HepG2 (cell line): ENCODE results near the gene PLCB4. TPM values are rescaled to one million over a fixed set of nuclear protein-coding genes. Genes with fewer than 3 reads are reported as not detected.

Experiments used
- ATAC-seq: fragments of 200-7000 bp; cut with Tn5 transposase; 3 replicates; pipeline ENCODE4 v1.9.1; 2020; ENCODE audit warnings: mild to moderate bottlenecking, moderate library complexity
- BruUV-seq: library from RNA; stranded (reverse); fragments of 400-500 nt; replicated peaks from 2 replicates; lab custom pipeline; 2021; lab: Mats Ljungman, UMichigan
- CTCF ChIA-PET: fragments of 300-600 bp; formaldehyde crosslinking; extraction: SDS; loops from one replicate; lab custom pipeline; 2021; ENCODE audit warnings: low total read pairs, inconsistent platforms, low intra/inter-chr PET ratio; lab: Yijun Ruan, JAX
- POLR2A ChIA-PET: fragments of 350-600 bp; sonication (Branson Sonifier 250); formaldehyde crosslinking; loops from one replicate; lab custom pipeline; 2020; ENCODE audit warnings: antibody characterized with exemption, inconsistent platforms; lab: Yijun Ruan, JAX
- DNase-seq: peaks from one replicate; pipeline ENCODE4 v3.0.0-alpha.2; 2015; ENCODE audit warnings: low spot score
- FAIRE-seq: peaks from 3 replicates; lab custom pipeline; 2011; peaks lifted over from hg19 to GRCh38; lab: Jason Lieb, UNC
- H2AFZ ChIP-seq: one replicate; pipeline ENCODE4 v1.6.1; 2011; ENCODE audit warnings: low read length, inconsistent platforms
- H3K27ac ChIP-seq: fragments of 300-600 bp; 3 replicates; pipeline ENCODE4 v1.8.0; 2011; ENCODE audit warnings: mixed run types, mild to moderate bottlenecking, mixed read lengths, low read length, inconsistent platforms; ENCODE audit not compliant: insufficient read depth; ENCODE audit errors: extremely low read length
- H3K27me3 ChIP-seq, 2 experiments: fragments of 200-600 bp in 1 of 2; 2 replicates in 1 of 2; 3 replicates in 1 of 2; pipeline versions ENCODE4 v1.6.0 to v1.8.0; 2011; ENCODE audit warnings: low read length in 2 of 2, mild to moderate bottlenecking in 2 of 2, moderate library complexity in 2 of 2, inconsistent platforms in 1 of 2; ENCODE audit not compliant: insufficient read depth in 2 of 2, control insufficient read depth in 1 of 2
- H3K36me3 ChIP-seq, 2 experiments: fragments of 200-600 bp in 1 of 2; replicated peaks in 1 of 2; 2 replicates in 1 of 2; 3 replicates in 1 of 2; pipeline versions ENCODE4 v1.5.1 to v1.8.0; 2011; ENCODE audit warnings: low read length in 2 of 2, inconsistent platforms in 1 of 2; ENCODE audit not compliant: insufficient read depth in 2 of 2, control insufficient read depth in 1 of 2
- H3K4me1 ChIP-seq: 2 replicates; pipeline ENCODE4 v1.5.1; 2012; ENCODE audit warnings: low read length, inconsistent platforms; ENCODE audit not compliant: insufficient read depth
- H3K4me2 ChIP-seq: 2 replicates; pipeline ENCODE4 v1.6.0; 2011; ENCODE audit warnings: low read depth, low read length, inconsistent platforms
- H3K4me3 ChIP-seq, 3 experiments: fragments of 200-600 bp in 1 of 3; sonication (generic), shearing (Covaris generic) in 1 of 3; replicated peaks in 1 of 3; 2 replicates each; pipeline ENCODE4 v1.5.1; 2011 to 2016; ENCODE audit warnings: low read length in 3 of 3, inconsistent platforms in 2 of 3, low read depth in 2 of 3, mild to moderate bottlenecking in 2 of 3, control low read depth in 1 of 3, mixed read lengths in 1 of 3; ENCODE audit not compliant: insufficient read depth in 1 of 3
- H3K79me2 ChIP-seq: one replicate; pipeline ENCODE4 v1.6.1; 2011; ENCODE audit warnings: low read length, inconsistent platforms; ENCODE audit not compliant: insufficient read depth
- H3K9ac ChIP-seq: 2 replicates; pipeline ENCODE4 v1.6.0; 2011; ENCODE audit warnings: mild to moderate bottlenecking, low read depth, low read length, inconsistent platforms; ENCODE audit not compliant: insufficient read depth
- H3K9me3 ChIP-seq: 2 replicates; pipeline ENCODE4 v1.5.1; 2012; ENCODE audit warnings: mild to moderate bottlenecking, low read length
- H4K20me1 ChIP-seq: 2 replicates; pipeline ENCODE4 v1.6.0; 2011; ENCODE audit warnings: inconsistent platforms, mild to moderate bottlenecking, low read length, moderate library complexity; ENCODE audit not compliant: insufficient read depth
- ARNTL ChIP-seq: sonication (generic); formaldehyde crosslinking; IDR thresholded peaks from 2 replicates; pipeline ENCODE4 v1.4.0; 2020; ENCODE audit warnings: mild to moderate bottlenecking, missing genetic modification reagents
- ATAD3A ChIP-seq: sonication (generic); formaldehyde crosslinking; IDR thresholded peaks from 2 replicates; pipeline ENCODE4 v1.4.0; 2020; ENCODE audit warnings: missing genetic modification reagents
- ATF5 ChIP-seq: sonication (generic); formaldehyde crosslinking; IDR thresholded peaks from 2 replicates; pipeline ENCODE4 v1.4.0; 2020; ENCODE audit warnings: mild to moderate bottlenecking, low read depth, missing genetic modification reagents
- ATM ChIP-seq: fragments of 450-650 bp; IDR thresholded peaks from 2 replicates; pipeline ENCODE4 v1.7.1; 2017; ENCODE audit warnings: mild to moderate bottlenecking, borderline replicate concordance
- FOSL1 ChIP-seq: sonication (generic); formaldehyde crosslinking; IDR thresholded peaks from 2 replicates; pipeline ENCODE4 v1.9.0; 2021; ENCODE audit warnings: missing genetic modification reagents, borderline replicate concordance
- ISL2 ChIP-seq: sonication (generic); formaldehyde crosslinking; IDR thresholded peaks from 2 replicates; pipeline ENCODE4 v1.5.0; 2020; ENCODE audit warnings: missing genetic modification reagents
- JUND ChIP-seq: sonication (generic); formaldehyde crosslinking; IDR thresholded peaks from 2 replicates; pipeline ENCODE4 v1.8.0; 2022; ENCODE audit warnings: mild to moderate bottlenecking, missing genetic modification reagents
- POLR2A ChIP-seq, 2 experiments: IDR thresholded peaks; 2 replicates each; pipeline ENCODE4 v1.6.1; 2011; ENCODE audit warnings: low read depth in 2 of 2, low read length in 2 of 2, mild to moderate bottlenecking in 1 of 2, moderate library complexity in 1 of 2; ENCODE audit not compliant: insufficient read depth in 1 of 2
- POLR2AphosphoS2 ChIP-seq: IDR thresholded peaks from 2 replicates; pipeline ENCODE4 v1.6.1; 2011; ENCODE audit warnings: low read depth, low read length, improper control_type of control experiment
- RBAK ChIP-seq: sonication (generic); formaldehyde crosslinking; IDR thresholded peaks from 2 replicates; pipeline ENCODE4 v1.5.1; 2020; ENCODE audit warnings: mild to moderate bottlenecking, missing genetic modification reagents
- RFX1 ChIP-seq: fragments of 450-650 bp; IDR thresholded peaks from 2 replicates; pipeline ENCODE4 v1.6.1; 2017
- RORA ChIP-seq: sonication (generic); formaldehyde crosslinking; IDR thresholded peaks from 2 replicates; pipeline ENCODE4 v1.5.0; 2020; ENCODE audit warnings: mild to moderate bottlenecking, missing genetic modification reagents, moderate library complexity
- SETDB1 ChIP-seq: sonication (generic); formaldehyde crosslinking; IDR thresholded peaks from 2 replicates; pipeline ENCODE4 v1.5.1; 2020; ENCODE audit warnings: missing genetic modification reagents, mild to moderate bottlenecking, borderline replicate concordance
- SIX1 ChIP-seq: sonication (generic); formaldehyde crosslinking; IDR thresholded peaks from 2 replicates; pipeline ENCODE4 v1.4.0; 2020; ENCODE audit warnings: missing genetic modification reagents, borderline replicate concordance
- SRSF9 ChIP-seq: fragments of 200-400 bp; formaldehyde crosslinking; IDR thresholded peaks from 2 replicates; pipeline ENCODE4 v1.6.1; 2018; ENCODE audit warnings: borderline replicate concordance, mild to moderate bottlenecking, low read depth, low read length; ENCODE audit not compliant: insufficient read depth, poor library complexity, severe bottlenecking
- TBP ChIP-seq: sonication (generic); formaldehyde crosslinking; IDR thresholded peaks from 2 replicates; pipeline ENCODE4 v1.5.0; 2020; ENCODE audit warnings: missing genetic modification reagents
- ZKSCAN5 ChIP-seq: sonication (generic); formaldehyde crosslinking; IDR thresholded peaks from 2 replicates; pipeline ENCODE4 v1.5.1; 2020; ENCODE audit warnings: mild to moderate bottlenecking, missing genetic modification reagents
- ZNF234 ChIP-seq: sonication (generic); formaldehyde crosslinking; conservative IDR thresholded peaks from 2 replicates; pipeline ENCODE4 v1.5.1; 2020; ENCODE audit warnings: mild to moderate bottlenecking, missing genetic modification reagents
- ZNF549 ChIP-seq: sonication (generic); formaldehyde crosslinking; IDR thresholded peaks from 2 replicates; pipeline ENCODE4 v1.5.0; 2020; ENCODE audit warnings: missing genetic modification reagents
- ZNF878 ChIP-seq: sonication (generic); formaldehyde crosslinking; IDR thresholded peaks from 2 replicates; pipeline ENCODE4 v1.8.1; 2023; ENCODE audit warnings: mild to moderate bottlenecking, missing genetic modification reagents, moderate library complexity
- ZSCAN30 ChIP-seq: sonication (generic); formaldehyde crosslinking; IDR thresholded peaks from 2 replicates; pipeline ENCODE4 v1.5.0; 2020; ENCODE audit warnings: mild to moderate bottlenecking, missing genetic modification reagents
- WGBS: methylation state at CpG from one replicate; pipeline ENCODE4 v1.1.6; 2017; ENCODE audit warnings: low lambda C conversion rate; 5-methylcytosine and 5-hydroxymethylcytosine counted together
- in situ Hi-C: cut with HindIII; loops from 2 replicates; pipeline ENCODE4 v1.10.0; 2017; ENCODE audit warnings: low pct_unique_long_range_greater_than_20kb; ENCODE audit not compliant: extremely low pct_ligation_motif_present
- intact Hi-C: fragments of 100-400 bp; cut with micrococcal nuclease; formaldehyde crosslinking; loops from one replicate; pipeline ENCODE4 v1.10.0; 2022; ENCODE audit not compliant: unreplicated experiment
- polyA plus RNA-seq, 8 experiments: library from polyadenylated mRNA; depleted of rRNA in 3 of 8; stranded (reverse) in 7 of 8; unstranded in 1 of 8; fragments of >200 nt; fragmentation: Illumina TruSeq in 4 of 8; extraction: Trizol in 4 of 8; gene quantifications; 2 replicates each; pipeline versions ENCODE4 v1.2.1 to v1.2.3, GENCODE V29; 2011 to 2016; ENCODE audit warnings: low read depth in 4 of 8, missing spikeins in 1 of 8, mixed read lengths in 1 of 8; ENCODE audit not compliant: insufficient read depth in 1 of 8
- total RNA-seq, 5 experiments: library from RNA; depleted of rRNA; stranded (reverse); fragments of >200 nt; fragmentation: Illumina TruSeq; extraction: Trizol; gene quantifications; 2 replicates each; pipeline ENCODE4 v1.2.3, GENCODE V29; 2016; ENCODE audit warnings: low read depth in 1 of 5
- TF ChIP-seq, protein P1 (sequence below): sonication (generic); formaldehyde crosslinking; IDR thresholded peaks from 2 replicates; pipeline ENCODE4 v1.4.0; 2020; ENCODE audit warnings: missing genetic modification reagents, borderline replicate concordance
- TF ChIP-seq, protein P2 (sequence below): IDR thresholded peaks from 2 replicates; pipeline ENCODE4 v1.6.1; 2016; ENCODE audit warnings: missing genetic modification reagents, missing compliant biosample characterization

The PLCB4 gene
- total and polyA plus RNA-seq, 2 of the 13 experiments (the other 11 are each of a cell fraction or from before 2014, with no cell fraction given): 0.01 TPM; not detected in 1

DNA sequence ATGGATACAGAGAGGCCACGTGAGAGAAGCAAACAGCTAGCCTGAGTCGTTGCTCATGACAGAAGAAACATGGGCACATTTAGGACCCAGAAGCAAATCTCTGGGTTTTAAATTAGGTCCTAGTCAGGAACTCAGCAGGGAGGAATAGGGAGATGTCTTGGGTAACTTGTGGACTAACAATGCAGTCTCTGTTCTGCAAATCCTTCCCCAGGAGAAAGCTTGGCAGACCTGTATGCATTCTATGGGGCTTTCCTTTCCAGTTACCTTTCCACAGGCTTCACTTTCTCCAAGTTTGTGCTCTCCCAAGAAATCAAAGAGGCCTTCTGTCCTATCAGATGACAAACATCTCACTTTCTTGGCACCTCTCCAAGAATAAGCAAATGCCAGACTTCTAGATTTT lies 47.2 kb upstream of the PLCB4 start (continued):
- no peak for TF ChIP-seq ISL2 (CRISPR knock-in tag)
- TF ChIP-seq, protein P1, sequence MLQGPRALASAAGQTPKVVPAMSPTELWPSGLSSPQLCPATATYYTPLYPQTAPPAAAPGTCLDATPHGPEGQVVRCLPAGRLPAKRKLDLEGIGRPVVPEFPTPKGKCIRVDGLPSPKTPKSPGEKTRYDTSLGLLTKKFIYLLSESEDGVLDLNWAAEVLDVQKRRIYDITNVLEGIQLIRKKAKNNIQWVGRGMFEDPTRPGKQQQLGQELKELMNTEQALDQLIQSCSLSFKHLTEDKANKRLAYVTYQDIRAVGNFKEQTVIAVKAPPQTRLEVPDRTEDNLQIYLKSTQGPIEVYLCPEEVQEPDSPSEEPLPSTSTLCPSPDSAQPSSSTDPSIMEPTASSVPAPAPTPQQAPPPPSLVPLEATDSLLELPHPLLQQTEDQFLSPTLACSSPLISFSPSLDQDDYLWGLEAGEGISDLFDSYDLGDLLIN (CRISPR knock-in tag): no peak
- TF ChIP-seq FOSL1 (CRISPR knock-in tag): no peak
- TF ChIP-seq ATF5: no peak

DNA sequence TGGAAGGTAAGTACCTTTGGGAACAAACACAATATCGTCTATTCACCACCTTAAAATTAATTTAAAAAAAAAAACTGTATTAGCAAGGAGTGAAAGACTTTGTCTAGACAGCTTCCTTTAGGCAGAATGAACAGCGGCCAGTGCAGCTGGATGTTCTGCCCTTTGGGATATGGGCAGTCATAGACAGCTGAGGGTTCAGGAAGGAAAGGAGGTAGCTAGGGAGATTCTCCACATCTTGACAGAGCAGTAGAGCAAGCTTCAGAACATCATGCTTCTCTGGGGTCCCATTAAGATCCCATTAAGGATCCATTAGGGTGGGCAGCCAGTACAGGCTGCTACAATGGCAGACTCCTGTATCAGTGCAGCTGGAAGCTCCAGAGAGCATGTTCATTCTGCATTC lies 46.5 kb upstream of the PLCB4 start:
- H3K27ac ChIP-seq: no peak overlapping the region
- BruUV-seq: no TSS peak
- 0% methylated on average over 2 of the region's 2 CpGs for WGBS
- intact Hi-C loops: no loop called here
- no peak for ATAC-seq
- POLR2A ChIA-PET: no interaction called here
- no peak for TF ChIP-seq ZKSCAN5 (CRISPR knock-in tag)
- TF ChIP-seq ZNF234: no peak
- no peak for TF ChIP-seq RFX1
- TF ChIP-seq POLR2AphosphoS2: no peak
- TF ChIP-seq ZNF878 (CRISPR knock-in tag): no peak
- no peak for TF ChIP-seq SIX1 (CRISPR knock-in tag)
- TF ChIP-seq ZNF549 (CRISPR knock-in tag): no peak
- no peak for TF ChIP-seq SETDB1 (CRISPR knock-in tag)
- TF ChIP-seq ARNTL (CRISPR knock-in tag): no peak
- TF ChIP-seq, protein P2, sequence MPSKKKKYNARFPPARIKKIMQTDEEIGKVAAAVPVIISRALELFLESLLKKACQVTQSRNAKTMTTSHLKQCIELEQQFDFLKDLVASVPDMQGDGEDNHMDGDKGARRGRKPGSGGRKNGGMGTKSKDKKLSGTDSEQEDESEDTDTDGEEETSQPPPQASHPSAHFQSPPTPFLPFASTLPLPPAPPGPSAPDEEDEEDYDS (CRISPR knock-in tag): no peak
- TF ChIP-seq TBP (CRISPR knock-in tag): no peak
- no peak for TF ChIP-seq ZSCAN30
- no peak for TF ChIP-seq ATAD3A (CRISPR knock-in tag)
- no peak for TF ChIP-seq ATM
- no peak for TF ChIP-seq JUND (CRISPR knock-in tag)
- TF ChIP-seq SRSF9: no peak
- TF ChIP-seq RBAK (CRISPR knock-in tag): no peak
- TF ChIP-seq RORA (CRISPR knock-in tag): no peak
- no peak for TF ChIP-seq POLR2A (IDR thresholded peaks at IDR 0.05; ENCODE audit: insufficient read depth in 1 of 2, low read depth in 2 of 2, low read length in 2 of 2)
- TF ChIP-seq, all 625 proteins: peak for 0
- Histone ChIP-seq H4K20me1 (no peaks in the 10 kb centered on the region), H3K27me3 (no peaks in the 10 kb centered on the region; a peak in 1 of 5 replicates), H2AFZ (no peak overlapping the region), H3K4me1 (no peaks in the 10 kb centered on the region), H3K4me3 (no peak overlapping the region), H3K9me3 (no peaks in the 10 kb centered on the region), H3K9ac (no peak overlapping the region), H3K79me2 (no peaks in the 10 kb centered on the region), H3K4me2 (no peak overlapping the region), H3K36me3 (no peaks in the 10 kb centered on the region)
- CTCF ChIA-PET: no interaction called here
- in situ Hi-C loops: no loop called here
- FAIRE-seq: no peak
- no peak for DNase-seq
